Measurements from ENCODE around the gene SULF2. TPM values are rescaled to one million over a fixed set of nuclear protein-coding genes. Genes with fewer than 3 reads are reported as not detected.
A peak's percentile ranks its signal among the peaks of the same experiment; 100 is the strongest.

Gene SULF2
- total and polyA plus RNA-seq, 2 of the 13 experiments (the other 11 are each of a cell fraction or from before 2014, with no cell fraction given) = 7.2 to 50.9 TPM

- ChIA-PET CTCF (ENCODE audit: low intra/inter-chr PET ratio, low total read pairs) (interaction anchor here (1.3 to 3.2 kb wide), 7 partner anchors 13 to 944 kb away, joined by 3 to 40 read pairs (median 5); no protein-coding TSS in a partner anchor), POLR2A (no interaction called here)
- ATAC-seq = no peak
- no peak for DNase-seq (ENCODE audit: low spot score)
- in situ Hi-C loops (cut with HindIII; ENCODE audit: extremely low pct_ligation_motif_present, low pct_unique_long_range_greater_than_20kb) (loop anchor here (5.0 kb wide), 1 partner anchor 35 kb away; no protein-coding TSS in a partner anchor), intact Hi-C loops (cut with micrococcal nuclease; ENCODE audit: unreplicated experiment) (loop anchor here (1.0 to 5.0 kb wide), 2 partner anchors 34 to 50 kb away; no protein-coding TSS in a partner anchor)
- Histone ChIP-seq H4K20me1 (ENCODE audit: insufficient read depth, low read length) (no peaks in the 10 kb centered on the region), H2AFZ (ENCODE audit: low read length) (no peak overlapping the region), H3K79me2 (ENCODE audit: insufficient read depth, low read length) (no peaks in the 10 kb centered on the region), H3K36me3 (replicated peaks in 1 of 2; ENCODE audit: control insufficient read depth in 1 of 2, insufficient read depth in 2 of 2, low read length in 2 of 2) (no peaks in the 10 kb centered on the region), H3K4me3 (replicated peaks in 1 of 3; ENCODE audit: insufficient read depth in 1 of 3, low read depth in 2 of 3, low read length in 3 of 3) (no peak overlapping the region), H3K9me3 (ENCODE audit: low read length) (no peaks in the 10 kb centered on the region), H3K27me3 (ENCODE audit: control insufficient read depth in 1 of 2, insufficient read depth in 2 of 2, low read length in 2 of 2) (no peaks in the 10 kb centered on the region), H3K4me2 (ENCODE audit: low read depth, low read length) (no peak overlapping the region), H3K27ac (ENCODE audit: extremely low read length, insufficient read depth, low read length) (no peak overlapping the region), H3K4me1 (ENCODE audit: insufficient read depth, low read length) (peaks cover 37% of the 10 kb centered on the region), H3K9ac (ENCODE audit: insufficient read depth, low read depth, low read length) (no peak overlapping the region)
- WGBS (ENCODE audit: low lambda C conversion rate) = 89% methylated on average over 18 of the region's 18 CpGs
- FAIRE-seq = no peak
- TF ChIP-seq ZNF225 (CRISPR knock-in tag; IDR thresholded peaks at IDR 0.05) = 0 out of 2 replicates have a peak, but pooled peaks have one; percentile 3
- TF ChIP-seq ZMYM2 (CRISPR knock-in tag; IDR thresholded peaks at IDR 0.05) = no peak
- 0 out of 2 replicates have a peak, but pooled peaks have one; percentile 21 for TF ChIP-seq FOXO4 (CRISPR knock-in tag; conservative IDR thresholded peaks at IDR 0.05)
- no TSS peak for BruUV-seq (replicated peaks)
Observed at GRCh38 chr20:47676912-47677634, 108.2 kb downstream of the SULF2 start.

GRCh38 chr20:47676219-47676721 is 109.0 kb downstream of the SULF2 start:
- intact Hi-C loops (cut with micrococcal nuclease; ENCODE audit: unreplicated experiment) (loop anchor here (5.0 kb wide), 1 partner anchor 51 kb away; no protein-coding TSS in a partner anchor), in situ Hi-C loops (cut with HindIII; ENCODE audit: extremely low pct_ligation_motif_present, low pct_unique_long_range_greater_than_20kb) (loop anchor here (5.0 kb wide), 1 partner anchor 36 kb away; no protein-coding TSS in a partner anchor)
- TF ChIP-seq CEBPG (CRISPR knock-in tag; IDR thresholded peaks at IDR 0.05) = no peak
- TF ChIP-seq XRCC5 (optimal IDR thresholded peaks at IDR 0.05; ENCODE audit: low read length) = peak; percentile 57
- TF ChIP-seq ZNF850 (CRISPR knock-in tag; conservative IDR thresholded peaks at IDR 0.05) = no peak
- no peak for TF ChIP-seq FOXA1 (IDR thresholded peaks at IDR 0.05)
- TF ChIP-seq FOXA1 (CRISPR knock-in tag; IDR thresholded peaks at IDR 0.05) = no peak
- TF ChIP-seq ZNF629 (CRISPR knock-in tag; conservative IDR thresholded peaks at IDR 0.05) = no peak
- TF ChIP-seq MAFG (CRISPR knock-in tag; IDR thresholded peaks at IDR 0.05) = no peak
- TF ChIP-seq ZBTB2 (CRISPR knock-in tag; IDR thresholded peaks at IDR 0.05; ENCODE audit: low read depth) = no peak
- TF ChIP-seq ZMAT5 (CRISPR knock-in tag; IDR thresholded peaks at IDR 0.05; ENCODE audit: borderline replicate concordance, low read depth) = no peak
- TF ChIP-seq RAD21 (CRISPR knock-in tag; IDR thresholded peaks at IDR 0.05) = 0 out of 2 replicates have a peak, but pooled peaks have one; percentile 40
- 0 out of 2 replicates have a peak, but pooled peaks have one; percentile 10 for TF ChIP-seq BCL6 (CRISPR knock-in tag; IDR thresholded peaks at IDR 0.05)
- peak; percentile 33 for TF ChIP-seq PTBP1 (IDR thresholded peaks at IDR 0.05; ENCODE audit: low read depth, low read length, poor library complexity, severe bottlenecking)

More at GRCh38 chr20:47676219-47676721, 109.0 kb downstream of the SULF2 start:
- Histone ChIP-seq H4K20me1 (ENCODE audit: insufficient read depth, low read length) (no peaks in the 10 kb centered on the region), H3K36me3 (replicated peaks in 1 of 2; ENCODE audit: control insufficient read depth in 1 of 2, insufficient read depth in 2 of 2, low read length in 2 of 2) (no peaks in the 10 kb centered on the region), H3K27me3 (ENCODE audit: control insufficient read depth in 1 of 2, insufficient read depth in 2 of 2, low read length in 2 of 2) (no peaks in the 10 kb centered on the region), H3K4me1 (ENCODE audit: insufficient read depth, low read length) (peaks cover 29% of the 10 kb centered on the region), H3K79me2 (ENCODE audit: insufficient read depth, low read length) (no peaks in the 10 kb centered on the region), H3K4me3 (replicated peaks in 1 of 3; ENCODE audit: insufficient read depth in 1 of 3, low read depth in 2 of 3, low read length in 3 of 3) (peak overlapping the region in 1 of 3 experiments; percentile 3; a peak in 1 of 6 replicates), H2AFZ (ENCODE audit: low read length) (no peak overlapping the region), H3K9ac (ENCODE audit: insufficient read depth, low read depth, low read length) (no peak overlapping the region), H3K9me3 (ENCODE audit: low read length) (no peaks in the 10 kb centered on the region), H3K4me2 (ENCODE audit: low read depth, low read length) (peak overlapping the region; percentile 43), H3K27ac (ENCODE audit: extremely low read length, insufficient read depth, low read length) (no peak overlapping the region)
- peak; percentile 48 for DNase-seq (ENCODE audit: low spot score)
- 41% methylated on average over 18 of the region's 20 CpGs for WGBS (ENCODE audit: low lambda C conversion rate)
- FAIRE-seq = peak; percentile 39
- POLR2A ChIA-PET = no interaction called here
- BruUV-seq (replicated peaks) = no TSS peak
- CTCF ChIA-PET (ENCODE audit: low intra/inter-chr PET ratio, low total read pairs) = interaction anchor here (1.5 to 3.2 kb wide), 4 partner anchors 12 to 945 kb away, joined by 5 to 40 read pairs (median 6); no protein-coding TSS in a partner anchor
- peak; percentile 58 for ATAC-seq

Data from HepG2 (cell line).